ENCODE results near the gene NRDC. TPM values are rescaled to one million over a fixed set of nuclear protein-coding genes. Genes with fewer than 3 reads are reported as not detected.

Gene NRDC
- total RNA-seq, 1 donor from 2014 or later, result 141 TPM

- H3K27me3 ChIP-seq, result no peaks in the 10 kb centered on the region
- H3K9me3 Mint-ChIP-seq, result no peaks in the 10 kb centered on the region
- H2AFZ ChIP-seq (replicated peaks), result no peak overlapping the region
- peaks cover 3% of the 10 kb centered on the region for H3K27me3 Mint-ChIP-seq (ENCODE audit: insufficient read depth, low read depth)
- no peak overlapping the region for H3K4me3 Mint-ChIP-seq
- H4K20me1 ChIP-seq (ENCODE audit: low read depth), result peaks cover 8% of the 10 kb centered on the region
- TF ChIP-seq EZH2phosphoT487 (IDR thresholded peaks at IDR 0.05), result no peak
- no peak for TF ChIP-seq CTCF (IDR thresholded peaks at IDR 0.05)
- no peak for TF ChIP-seq EZH2 (IDR thresholded peaks at IDR 0.05)
- H3F3A ChIP-seq (ENCODE audit: low read depth), result no peaks in the 10 kb centered on the region
- no peak overlapping the region for H3K27ac Mint-ChIP-seq
- no peak overlapping the region for H3K4me3 ChIP-seq
- no peak overlapping the region for H3K27ac ChIP-seq
- no peak overlapping the region for H3K9ac ChIP-seq
- no peaks in the 10 kb centered on the region for H3K4me1 ChIP-seq
- H3K4me1 Mint-ChIP-seq, result no peaks in the 10 kb centered on the region
- no peaks in the 10 kb centered on the region for H3K9me3 ChIP-seq (ENCODE audit: low read depth)
- no peak for DNase-seq (ENCODE audit: low spot score)
- H3K36me3 ChIP-seq, result no peaks in the 10 kb centered on the region
- no peak overlapping the region for H3K4me2 ChIP-seq
- peaks cover 1% of the 10 kb centered on the region for H3K36me3 Mint-ChIP-seq
- peaks cover 88% of the 10 kb centered on the region for H3K79me2 ChIP-seq (ENCODE audit: low read depth)
Observed at GRCh38 chr1:51861669-51862068, 16.9 kb downstream of the NRDC start.

- Histone ChIP-seq H3K9ac (no peak overlapping the region), H4K20me1 (ENCODE audit: low read depth) (no peaks in the 10 kb centered on the region), H3K36me3 (no peaks in the 10 kb centered on the region), H3F3A (ENCODE audit: low read depth) (no peaks in the 10 kb centered on the region), H3K79me2 (ENCODE audit: low read depth) (peaks cover 77% of the 10 kb centered on the region), H2AFZ (replicated peaks) (no peak overlapping the region), H3K27me3 (no peaks in the 10 kb centered on the region), H3K4me1 (no peaks in the 10 kb centered on the region), H3K9me3 (ENCODE audit: low read depth) (no peaks in the 10 kb centered on the region), H3K4me2 (no peak overlapping the region), H3K4me3 (no peak overlapping the region), H3K27ac (no peak overlapping the region)
- Mint-ChIP-seq H3K4me1 (no peaks in the 10 kb centered on the region), H3K9me3 (no peaks in the 10 kb centered on the region), H3K36me3 (peaks cover 1% of the 10 kb centered on the region), H3K27ac (no peak overlapping the region), H3K27me3 (ENCODE audit: insufficient read depth, low read depth) (no peaks in the 10 kb centered on the region), H3K4me3 (no peak overlapping the region)
- TF ChIP-seq EZH2 (IDR thresholded peaks at IDR 0.05) (no peak), EZH2phosphoT487 (IDR thresholded peaks at IDR 0.05) (no peak), CTCF (IDR thresholded peaks at IDR 0.05) (no peak)
- DNase-seq (ENCODE audit: low spot score), result no peak
Observed at GRCh38 chr1:51859735-51860134, 18.8 kb downstream of the NRDC start.

- H3K27ac Mint-ChIP-seq, result no peak overlapping the region
- Histone ChIP-seq H3K4me2 (no peak overlapping the region), H3K36me3 (no peaks in the 10 kb centered on the region), H3K4me3 (no peak overlapping the region), H2AFZ (replicated peaks) (no peak overlapping the region), H3K9me3 (ENCODE audit: low read depth) (no peaks in the 10 kb centered on the region), H3F3A (ENCODE audit: low read depth) (no peaks in the 10 kb centered on the region), H3K79me2 (ENCODE audit: low read depth) (peaks cover 77% of the 10 kb centered on the region), H4K20me1 (ENCODE audit: low read depth) (no peaks in the 10 kb centered on the region), H3K4me1 (no peaks in the 10 kb centered on the region), H3K27ac (no peak overlapping the region), H3K27me3 (no peaks in the 10 kb centered on the region), H3K9ac (no peak overlapping the region)
- H3K9me3 Mint-ChIP-seq, result no peaks in the 10 kb centered on the region
- TF ChIP-seq CTCF (IDR thresholded peaks at IDR 0.05), result no peak
- TF ChIP-seq EZH2 (IDR thresholded peaks at IDR 0.05), result no peak
- TF ChIP-seq EZH2phosphoT487 (IDR thresholded peaks at IDR 0.05), result no peak
- H3K36me3 Mint-ChIP-seq, result peaks cover 1% of the 10 kb centered on the region
- no peaks in the 10 kb centered on the region for H3K27me3 Mint-ChIP-seq (ENCODE audit: insufficient read depth, low read depth)
- no peak for DNase-seq (ENCODE audit: low spot score)
- H3K4me1 Mint-ChIP-seq, result no peaks in the 10 kb centered on the region
- no peak overlapping the region for H3K4me3 Mint-ChIP-seq
Observed at GRCh38 chr1:51859333-51859732, 19.2 kb downstream of the NRDC start.
